GM12878 (cell line): ENCODE measurements around the gene STARD4. TPM values are rescaled to one million over a fixed set of nuclear protein-coding genes. Genes with fewer than 3 reads are reported as not detected.

Source experiments
- ATAC-seq: fragments of 200-7000 bp; cut with Tn5 transposase; 3 replicates; pipeline ENCODE4 v1.9.1; 2020; ENCODE audit warnings: mild to moderate bottlenecking, moderate library complexity
- BruUV-seq: library from RNA; stranded (reverse); fragments of 400-500 nt; replicated peaks from 2 replicates; lab custom pipeline; 2021; lab: Mats Ljungman, UMichigan
- CTCF ChIA-PET: fragments of 300-600 bp; sonication (Branson Sonifier 250); formaldehyde crosslinking; extraction: SDS; loops from one replicate; lab custom pipeline; 2021; ENCODE audit warnings: inconsistent platforms; lab: Yijun Ruan, JAX
- POLR2A ChIA-PET: fragments of 350-600 bp; formaldehyde crosslinking; extraction: SDS; loops from one replicate; lab custom pipeline; 2021; ENCODE audit warnings: inconsistent platforms; lab: Charles Lee
- RAD21 ChIA-PET: fragments of 300-600 bp; sonication (Branson Sonifier 250); formaldehyde crosslinking; loops from one replicate; lab custom pipeline; 2023; ENCODE audit warnings: antibody characterized with exemption; ENCODE audit not compliant: unreplicated experiment; lab: Charles Lee
- SMC1A ChIA-PET: fragments of 300-600 bp; sonication (Branson Sonifier 250); formaldehyde crosslinking; loops from one replicate; lab custom pipeline; 2023; ENCODE audit not compliant: unreplicated experiment, uncharacterized antibody; lab: Charles Lee
- DNase-seq: peaks from one replicate; pipeline ENCODE4 v3.0.0-alpha.2; 2011; ENCODE audit warnings: low read depth, low spot score
- FAIRE-seq: peaks from 3 replicates; lab custom pipeline; 2011; peaks lifted over from hg19 to GRCh38; lab: Jason Lieb, UNC
- H2AFZ ChIP-seq: 2 replicates; pipeline ENCODE4 v1.6.0; 2011; ENCODE audit warnings: low read depth, low read length, control low read depth; ENCODE audit not compliant: control insufficient read depth
- H3K27ac ChIP-seq: 2 replicates; pipeline ENCODE4 v1.5.1; 2011; ENCODE audit warnings: control low read depth; ENCODE audit not compliant: control insufficient read depth, insufficient read depth
- H3K27me3 ChIP-seq, 2 experiments: replicated peaks in 1 of 2; 2 replicates each; pipeline versions ENCODE4 v1.6.0 to v1.6.1; 2011; ENCODE audit warnings: low read length in 1 of 2; ENCODE audit not compliant: control insufficient read depth in 2 of 2, insufficient read depth in 2 of 2
- H3K36me3 ChIP-seq, 2 experiments: 2 replicates each; pipeline ENCODE4 v1.5.1; 2011; ENCODE audit warnings: low read length in 1 of 2; ENCODE audit not compliant: control insufficient read depth in 2 of 2, insufficient read depth in 2 of 2
- H3K4me1 ChIP-seq: 2 replicates; pipeline ENCODE4 v1.6.1; 2011; ENCODE audit warnings: mild to moderate bottlenecking, low read length, moderate library complexity, mixed read lengths; ENCODE audit not compliant: control insufficient read depth, insufficient read depth
- H3K4me2 ChIP-seq: 2 replicates; pipeline ENCODE4 v1.6.0; 2011; ENCODE audit warnings: control low read depth; ENCODE audit not compliant: control insufficient read depth, insufficient read depth
- H3K4me3 ChIP-seq: fragments of 200-600 bp; sonication (generic); 2 replicates; pipeline ENCODE4 v1.5.1; 2016
- H3K79me2 ChIP-seq: 2 replicates; pipeline ENCODE4 v1.6.0; 2011; ENCODE audit warnings: low read length; ENCODE audit not compliant: control insufficient read depth, insufficient read depth
- H3K9ac ChIP-seq: 2 replicates; pipeline ENCODE4 v1.8.0; 2011; ENCODE audit warnings: low read length, control low read depth, mixed read lengths; ENCODE audit not compliant: control insufficient read depth, insufficient read depth
- H3K9me3 ChIP-seq: replicated peaks from 3 replicates; pipeline ENCODE4 v1.5.1; 2011; ENCODE audit warnings: mild to moderate bottlenecking, low read length; ENCODE audit not compliant: control insufficient read depth, insufficient read depth
- H4K20me1 ChIP-seq: 2 replicates; pipeline ENCODE4 v1.6.0; 2011; ENCODE audit not compliant: control insufficient read depth, insufficient read depth
- BACH1 ChIP-seq: fragments of 450-650 bp; IDR thresholded peaks from 2 replicates; pipeline ENCODE4 v1.6.1; 2017; ENCODE audit warnings: mild to moderate bottlenecking, borderline replicate concordance
- MYB ChIP-seq: fragments of 150-350 bp; IDR thresholded peaks from 2 replicates; pipeline ENCODE4 v1.6.1; 2014; ENCODE audit warnings: mild to moderate bottlenecking, low read depth, low read length, borderline replicate concordance
- MYC ChIP-seq: IDR thresholded peaks from 2 replicates; pipeline ENCODE4 v1.6.1; 2011; ENCODE audit warnings: mild to moderate bottlenecking, low read length, moderate library complexity, inconsistent platforms; ENCODE audit not compliant: insufficient read depth, insufficient replicate concordance, insufficient read length, severe bottlenecking
- NBN ChIP-seq: fragments of 450-650 bp; IDR thresholded peaks from 2 replicates; pipeline ENCODE4 v1.6.1; 2016
- RUNX3 ChIP-seq: IDR thresholded peaks from 2 replicates; pipeline ENCODE4 v1.6.1; 2012; ENCODE audit warnings: low read length, inconsistent platforms
- TCF7 ChIP-seq: IDR thresholded peaks from 2 replicates; pipeline ENCODE4 v1.6.1; 2014; ENCODE audit warnings: antibody characterized with exemption, borderline replicate concordance
- WGBS: methylation state at CpG from one replicate; pipeline ENCODE4 v1.1.6; 2016; ENCODE audit warnings: low lambda C conversion rate; ENCODE audit not compliant: insufficient replicate concordance, insufficient coverage; ENCODE audit errors: missing lambda C conversion rate; 5-methylcytosine and 5-hydroxymethylcytosine counted together
- in situ Hi-C: fragments of 300-500 bp; cut with MboI; formaldehyde crosslinking; loops from 9 replicates; pipeline ENCODE4 v1.14.3; 2018; ENCODE audit warnings: mixed read lengths
- intact Hi-C: fragments of 100-400 bp; cut with micrococcal nuclease; formaldehyde crosslinking; loops from one replicate; pipeline ENCODE4 v1.14.2; 2022; ENCODE audit not compliant: unreplicated experiment
- polyA plus RNA-seq, 11 experiments: library from polyadenylated mRNA; depleted of rRNA in 4 of 11; unstranded in 6 of 11; stranded (reverse) in 5 of 11; fragments of >200 nt; fragmentation: Nextera tagmentation in 4 of 11; fragmentation: Illumina TruSeq in 1 of 11; extraction: Ambion mirVana in 4 of 11; extraction: Trizol in 1 of 11; gene quantifications; 1 replicate in 1 of 11; 2 replicates in 10 of 11; pipeline versions ENCODE4 v1.2.1 to v1.2.3, GENCODE V29; 2011 to 2016; ENCODE audit warnings: inconsistent platforms in 2 of 11, missing spikeins in 2 of 11, low read depth in 1 of 11
- total RNA-seq, 4 experiments: library from RNA; depleted of rRNA in 3 of 4; stranded (reverse); fragments of >200 nt in 3 of 4; fragmentation: Illumina TruSeq in 1 of 4; extraction: Trizol in 1 of 4; gene quantifications; 2 replicates each; pipeline versions ENCODE4 v1.2.1 to v1.2.3, GENCODE V29; 2013 to 2021
- TF ChIP-seq, protein P1 (sequence below): IDR thresholded peaks from 2 replicates; pipeline ENCODE4 v1.6.1; 2011; ENCODE audit warnings: low read depth, low read length, improper control_type of control experiment, borderline replicate concordance
- TF ChIP-seq, protein P2 (sequence below): fragments of 450-650 bp; IDR thresholded peaks from 2 replicates; pipeline ENCODE4 v1.6.1; 2017; ENCODE audit warnings: antibody characterized with exemption, mild to moderate bottlenecking, moderate library complexity
- TF ChIP-seq, protein P3 (sequence below): fragments of 450-650 bp; IDR thresholded peaks from 2 replicates; pipeline ENCODE4 v1.6.1; 2017; ENCODE audit warnings: mild to moderate bottlenecking, low read depth, inconsistent platforms; ENCODE audit not compliant: poor library complexity, severe bottlenecking
- TF ChIP-seq, protein P4 (sequence below): fragments of 450-650 bp; IDR thresholded peaks from 2 replicates; pipeline ENCODE4 v1.6.1; 2017; ENCODE audit warnings: low read depth, mild to moderate bottlenecking, moderate library complexity
- TF ChIP-seq, protein P5 (sequence below): IDR thresholded peaks from 2 replicates; pipeline ENCODE4 v1.6.1; 2012; ENCODE audit warnings: low read depth, low read length, improper control_type of control experiment

Gene STARD4
- total and polyA plus RNA-seq, 10 of the 15 experiments (the other 5 are each of a cell fraction or from before 2014, with no cell fraction given) = 41.9 to 190 (median 71.6) TPM

DNA sequence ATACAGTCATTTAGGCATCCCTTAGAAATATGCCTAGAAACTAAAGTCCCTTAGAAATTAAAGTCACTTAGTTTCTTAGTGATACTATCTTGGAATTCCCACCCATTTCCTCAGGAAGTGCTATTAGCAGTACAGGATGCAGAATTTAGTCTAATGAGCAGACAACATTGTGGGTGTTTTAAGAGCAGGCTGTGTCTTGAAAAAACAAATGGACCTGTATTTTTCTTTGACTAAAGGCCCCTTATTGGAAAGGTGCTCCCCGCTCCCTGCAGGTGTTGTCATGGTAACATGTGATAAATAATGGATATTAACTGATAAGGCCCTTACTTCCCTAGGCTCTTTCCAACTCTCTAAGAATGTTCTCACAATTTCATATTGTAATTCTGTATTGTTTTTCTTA lies 38.8 kb upstream of the STARD4 start (continued):
- TF ChIP-seq, protein P1, sequence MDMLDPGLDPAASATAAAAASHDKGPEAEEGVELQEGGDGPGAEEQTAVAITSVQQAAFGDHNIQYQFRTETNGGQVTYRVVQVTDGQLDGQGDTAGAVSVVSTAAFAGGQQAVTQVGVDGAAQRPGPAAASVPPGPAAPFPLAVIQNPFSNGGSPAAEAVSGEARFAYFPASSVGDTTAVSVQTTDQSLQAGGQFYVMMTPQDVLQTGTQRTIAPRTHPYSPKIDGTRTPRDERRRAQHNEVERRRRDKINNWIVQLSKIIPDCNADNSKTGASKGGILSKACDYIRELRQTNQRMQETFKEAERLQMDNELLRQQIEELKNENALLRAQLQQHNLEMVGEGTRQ = no peak
- no peak for TF ChIP-seq RUNX3
- no peak for TF ChIP-seq MYC
- TF ChIP-seq, protein P2, sequence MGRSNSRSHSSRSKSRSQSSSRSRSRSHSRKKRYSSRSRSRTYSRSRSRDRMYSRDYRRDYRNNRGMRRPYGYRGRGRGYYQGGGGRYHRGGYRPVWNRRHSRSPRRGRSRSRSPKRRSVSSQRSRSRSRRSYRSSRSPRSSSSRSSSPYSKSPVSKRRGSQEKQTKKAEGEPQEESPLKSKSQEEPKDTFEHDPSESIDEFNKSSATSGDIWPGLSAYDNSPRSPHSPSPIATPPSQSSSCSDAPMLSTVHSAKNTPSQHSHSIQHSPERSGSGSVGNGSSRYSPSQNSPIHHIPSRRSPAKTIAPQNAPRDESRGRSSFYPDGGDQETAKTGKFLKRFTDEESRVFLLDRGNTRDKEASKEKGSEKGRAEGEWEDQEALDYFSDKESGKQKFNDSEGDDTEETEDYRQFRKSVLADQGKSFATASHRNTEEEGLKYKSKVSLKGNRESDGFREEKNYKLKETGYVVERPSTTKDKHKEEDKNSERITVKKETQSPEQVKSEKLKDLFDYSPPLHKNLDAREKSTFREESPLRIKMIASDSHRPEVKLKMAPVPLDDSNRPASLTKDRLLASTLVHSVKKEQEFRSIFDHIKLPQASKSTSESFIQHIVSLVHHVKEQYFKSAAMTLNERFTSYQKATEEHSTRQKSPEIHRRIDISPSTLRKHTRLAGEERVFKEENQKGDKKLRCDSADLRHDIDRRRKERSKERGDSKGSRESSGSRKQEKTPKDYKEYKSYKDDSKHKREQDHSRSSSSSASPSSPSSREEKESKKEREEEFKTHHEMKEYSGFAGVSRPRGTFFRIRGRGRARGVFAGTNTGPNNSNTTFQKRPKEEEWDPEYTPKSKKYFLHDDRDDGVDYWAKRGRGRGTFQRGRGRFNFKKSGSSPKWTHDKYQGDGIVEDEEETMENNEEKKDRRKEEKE = no peak

DNA sequence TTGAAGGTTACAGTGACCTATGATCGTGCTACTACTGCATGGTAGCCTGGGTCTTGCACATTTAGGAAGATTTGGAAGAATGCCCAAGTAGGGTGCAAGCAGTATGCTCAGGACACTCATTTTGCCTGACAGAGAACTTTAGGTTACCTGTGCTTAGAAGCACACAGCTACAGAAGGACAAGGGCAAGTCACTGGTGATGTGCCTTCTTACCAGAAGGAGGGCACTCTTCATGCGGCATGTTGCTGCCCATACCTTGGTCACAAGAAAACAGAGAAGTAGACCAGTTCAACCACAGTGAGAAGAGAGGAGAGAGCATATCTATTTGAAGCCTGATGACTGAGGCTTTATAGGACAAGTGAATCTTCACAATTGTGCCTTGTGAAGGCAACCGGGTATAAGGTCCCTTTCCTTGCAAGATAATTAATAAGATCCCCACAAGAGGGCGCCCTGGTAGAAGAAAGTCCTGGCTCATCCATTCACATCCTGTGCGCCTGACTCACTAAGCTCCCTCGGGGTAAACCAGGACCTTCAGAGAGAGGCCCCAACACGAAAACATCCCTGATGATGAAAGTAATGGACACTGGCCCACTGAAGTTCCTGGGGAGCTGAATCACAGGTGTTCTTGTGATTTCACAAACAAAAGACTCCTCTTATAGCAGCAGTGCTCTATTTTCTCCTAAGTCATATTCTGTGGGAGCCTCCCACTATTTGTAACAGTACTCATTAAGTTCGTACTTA lies 38.1 kb upstream of the STARD4 start:
- WGBS = 26% methylated on average over 8 of the region's 8 CpGs
- DNase-seq (peak; percentile 50), FAIRE-seq (no peak), ATAC-seq (peak; percentile 99)
- Histone ChIP-seq H3K4me1 (no peaks in the 10 kb centered on the region), H3K27ac (no peak overlapping the region), H3K79me2 (no peaks in the 10 kb centered on the region), H3K27me3 (no peaks in the 10 kb centered on the region), H3K9me3 (no peaks in the 10 kb centered on the region), H3K4me2 (no peak overlapping the region), H2AFZ (peak overlapping the region; percentile 57), H3K36me3 (no peaks in the 10 kb centered on the region), H3K9ac (no peak overlapping the region), H3K4me3 (no peak overlapping the region), H4K20me1 (no peaks in the 10 kb centered on the region)
- BruUV-seq = no TSS peak
- SMC1A ChIA-PET = interaction anchor here (0.6 to 4.9 kb wide), 36 partner anchors 10 to 611 kb away, joined by 3 to 93 read pairs (median 4); no protein-coding TSS in a partner anchor
- POLR2A ChIA-PET = no interaction called here
- in situ Hi-C loops = loop anchor here (5.0 kb wide), 1 partner anchor 597 kb away; no protein-coding TSS in a partner anchor
- RAD21 ChIA-PET = interaction anchor here (0.6 to 3.8 kb wide), 27 partner anchors 15 to 611 kb away, joined by 3 to 62 read pairs (median 3); no protein-coding TSS in a partner anchor
- CTCF ChIA-PET = interaction anchor here (0.6 to 8.8 kb wide), 48 partner anchors 8 to 626 kb away, joined by 3 to 108 read pairs (median 4); partner anchors contain the start of gene NREP
- intact Hi-C loops = loop anchor here (1.0 to 10.0 kb wide), 4 partner anchors 206 to 597 kb away; partner anchors contain the start of gene NREP
- TF ChIP-seq MYB = no peak
- TF ChIP-seq, protein P3, sequence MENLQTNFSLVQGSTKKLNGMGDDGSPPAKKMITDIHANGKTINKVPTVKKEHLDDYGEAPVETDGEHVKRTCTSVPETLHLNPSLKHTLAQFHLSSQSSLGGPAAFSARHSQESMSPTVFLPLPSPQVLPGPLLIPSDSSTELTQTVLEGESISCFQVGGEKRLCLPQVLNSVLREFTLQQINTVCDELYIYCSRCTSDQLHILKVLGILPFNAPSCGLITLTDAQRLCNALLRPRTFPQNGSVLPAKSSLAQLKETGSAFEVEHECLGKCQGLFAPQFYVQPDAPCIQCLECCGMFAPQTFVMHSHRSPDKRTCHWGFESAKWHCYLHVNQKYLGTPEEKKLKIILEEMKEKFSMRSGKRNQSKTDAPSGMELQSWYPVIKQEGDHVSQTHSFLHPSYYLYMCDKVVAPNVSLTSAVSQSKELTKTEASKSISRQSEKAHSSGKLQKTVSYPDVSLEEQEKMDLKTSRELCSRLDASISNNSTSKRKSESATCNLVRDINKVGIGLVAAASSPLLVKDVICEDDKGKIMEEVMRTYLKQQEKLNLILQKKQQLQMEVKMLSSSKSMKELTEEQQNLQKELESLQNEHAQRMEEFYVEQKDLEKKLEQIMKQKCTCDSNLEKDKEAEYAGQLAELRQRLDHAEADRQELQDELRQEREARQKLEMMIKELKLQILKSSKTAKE = peak; percentile 26
- TF ChIP-seq NBN = 0 out of 2 replicates have a peak, but pooled peaks have one; percentile 15
- TF ChIP-seq, protein P4, sequence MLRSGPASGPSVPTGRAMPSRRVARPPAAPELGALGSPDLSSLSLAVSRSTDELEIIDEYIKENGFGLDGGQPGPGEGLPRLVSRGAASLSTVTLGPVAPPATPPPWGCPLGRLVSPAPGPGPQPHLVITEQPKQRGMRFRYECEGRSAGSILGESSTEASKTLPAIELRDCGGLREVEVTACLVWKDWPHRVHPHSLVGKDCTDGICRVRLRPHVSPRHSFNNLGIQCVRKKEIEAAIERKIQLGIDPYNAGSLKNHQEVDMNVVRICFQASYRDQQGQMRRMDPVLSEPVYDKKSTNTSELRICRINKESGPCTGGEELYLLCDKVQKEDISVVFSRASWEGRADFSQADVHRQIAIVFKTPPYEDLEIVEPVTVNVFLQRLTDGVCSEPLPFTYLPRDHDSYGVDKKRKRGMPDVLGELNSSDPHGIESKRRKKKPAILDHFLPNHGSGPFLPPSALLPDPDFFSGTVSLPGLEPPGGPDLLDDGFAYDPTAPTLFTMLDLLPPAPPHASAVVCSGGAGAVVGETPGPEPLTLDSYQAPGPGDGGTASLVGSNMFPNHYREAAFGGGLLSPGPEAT = 0 out of 2 replicates have a peak, but pooled peaks have one; percentile 26
- TF ChIP-seq, protein P5, sequence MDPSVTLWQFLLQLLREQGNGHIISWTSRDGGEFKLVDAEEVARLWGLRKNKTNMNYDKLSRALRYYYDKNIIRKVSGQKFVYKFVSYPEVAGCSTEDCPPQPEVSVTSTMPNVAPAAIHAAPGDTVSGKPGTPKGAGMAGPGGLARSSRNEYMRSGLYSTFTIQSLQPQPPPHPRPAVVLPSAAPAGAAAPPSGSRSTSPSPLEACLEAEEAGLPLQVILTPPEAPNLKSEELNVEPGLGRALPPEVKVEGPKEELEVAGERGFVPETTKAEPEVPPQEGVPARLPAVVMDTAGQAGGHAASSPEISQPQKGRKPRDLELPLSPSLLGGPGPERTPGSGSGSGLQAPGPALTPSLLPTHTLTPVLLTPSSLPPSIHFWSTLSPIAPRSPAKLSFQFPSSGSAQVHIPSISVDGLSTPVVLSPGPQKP = no peak
- TF ChIP-seq BACH1 = no peak
- TF ChIP-seq TCF7 = 0 out of 2 replicates have a peak, but pooled peaks have one; percentile 17
